GM19397 (cell line): Measurements from ENCODE around the gene ID2.
"Not testable (repeated sequence)": the region's sequence is repeated elsewhere in the genome, so short reads cannot be mapped to it uniquely, and the experiment has no call there.

Experiments
- ATAC-seq: cut with Tn5 transposase; IDR thresholded peaks from one replicate; pipeline ENCODE4 v1.9.1; 2021; ENCODE audit warnings: mild to moderate bottlenecking, moderate library complexity; ENCODE audit not compliant: unreplicated experiment

Gene ID2

GRCh38 chr2:8725838-8726237, 44.0 kb downstream of the ID2 start:
- ATAC-seq = no peak

GRCh38 chr2:8728305-8729015, 46.6 kb downstream of the ID2 start:
- no peak for ATAC-seq

GRCh38 chr2:8729101-8729500, 47.2 kb downstream of the ID2 start:
- ATAC-seq = not testable (repeated sequence)

GRCh38 chr2:8729939-8730338, 48.1 kb downstream of the ID2 start:
- no peak for ATAC-seq

- ATAC-seq = no peak
Observed at GRCh38 chr2:8732601-8733000, 50.7 kb downstream of the ID2 start.
